ENCODE data around the gene CLDND2. TPM values are rescaled to one million over a fixed set of nuclear protein-coding genes. Genes with fewer than 3 reads are reported as not detected.

Gene CLDND2
- total RNA-seq, 1 experiment from 2014 or later = 0.95 TPM

DNA sequence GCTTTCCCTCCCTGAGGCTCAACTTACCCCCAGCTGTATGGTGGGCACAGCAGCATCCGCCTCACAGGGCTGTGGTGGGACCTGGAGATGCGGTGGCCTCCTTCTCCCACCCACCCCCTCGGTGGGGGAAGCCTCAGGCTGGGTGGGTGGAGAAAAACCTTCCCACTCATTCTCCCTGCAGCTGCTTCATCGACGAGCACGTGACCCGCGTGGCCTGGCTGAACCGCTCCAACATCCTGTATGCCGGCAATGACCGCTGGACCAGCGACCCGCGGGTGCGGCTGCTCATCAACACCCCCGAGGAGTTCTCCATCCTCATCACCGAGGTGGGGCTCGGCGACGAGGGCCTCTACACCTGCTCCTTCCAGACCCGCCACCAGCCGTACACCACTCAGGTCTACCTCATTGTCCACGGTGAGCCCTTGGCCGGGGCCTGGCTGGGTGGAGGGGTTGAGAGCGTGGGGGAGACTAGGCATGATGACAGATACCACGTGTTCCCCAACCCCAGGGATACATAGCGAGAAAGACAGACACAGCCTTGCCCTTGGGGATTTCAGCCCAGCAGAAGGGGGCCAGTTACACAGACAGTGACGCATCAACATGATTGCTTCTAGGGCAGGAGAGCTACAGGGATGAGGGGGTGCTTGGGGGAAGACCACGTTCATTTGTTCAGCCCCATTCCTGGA is 45.2 kb downstream of the CLDND2 start:
- ATAC-seq (no peak), DNase-seq (ENCODE audit: low read depth, low spot score) (no peak)
- no peaks in the 10 kb centered on the region for H3K36me3 ChIP-seq (ENCODE audit: control insufficient read depth, insufficient read depth, low read length)
- POLR2A ChIA-PET = no interaction called here
- no peak overlapping the region for H3K27ac ChIP-seq (ENCODE audit: low read length)
- H3K4me3 ChIP-seq (ENCODE audit: low read depth in 2 of 2, low read length in 2 of 2) = no peak overlapping the region
- CTCF ChIA-PET = no interaction called here
- no peaks in the 10 kb centered on the region for H3K9me3 ChIP-seq (ENCODE audit: control insufficient read depth, insufficient read depth, low read depth, low read length)
- no TSS peak for BruUV-seq (replicated peaks)
- no peaks in the 10 kb centered on the region for H3K4me1 ChIP-seq (ENCODE audit: control insufficient read depth, insufficient read depth, low read length)
- H3K27me3 ChIP-seq (ENCODE audit: control insufficient read depth, insufficient read depth, low read length) = no peaks in the 10 kb centered on the region
- TF ChIP-seq TCF7L2 (IDR thresholded peaks at IDR 0.05; ENCODE audit: low read depth, low read length) (no peak), SIN3A (IDR thresholded peaks at IDR 0.05; ENCODE audit: borderline replicate concordance, insufficient read depth, low read depth, low read length) (no peak), POLR2AphosphoS5 (IDR thresholded peaks at IDR 0.05; ENCODE audit: low read depth, low read length) (no peak)
- TF ChIP-seq, protein P1, sequence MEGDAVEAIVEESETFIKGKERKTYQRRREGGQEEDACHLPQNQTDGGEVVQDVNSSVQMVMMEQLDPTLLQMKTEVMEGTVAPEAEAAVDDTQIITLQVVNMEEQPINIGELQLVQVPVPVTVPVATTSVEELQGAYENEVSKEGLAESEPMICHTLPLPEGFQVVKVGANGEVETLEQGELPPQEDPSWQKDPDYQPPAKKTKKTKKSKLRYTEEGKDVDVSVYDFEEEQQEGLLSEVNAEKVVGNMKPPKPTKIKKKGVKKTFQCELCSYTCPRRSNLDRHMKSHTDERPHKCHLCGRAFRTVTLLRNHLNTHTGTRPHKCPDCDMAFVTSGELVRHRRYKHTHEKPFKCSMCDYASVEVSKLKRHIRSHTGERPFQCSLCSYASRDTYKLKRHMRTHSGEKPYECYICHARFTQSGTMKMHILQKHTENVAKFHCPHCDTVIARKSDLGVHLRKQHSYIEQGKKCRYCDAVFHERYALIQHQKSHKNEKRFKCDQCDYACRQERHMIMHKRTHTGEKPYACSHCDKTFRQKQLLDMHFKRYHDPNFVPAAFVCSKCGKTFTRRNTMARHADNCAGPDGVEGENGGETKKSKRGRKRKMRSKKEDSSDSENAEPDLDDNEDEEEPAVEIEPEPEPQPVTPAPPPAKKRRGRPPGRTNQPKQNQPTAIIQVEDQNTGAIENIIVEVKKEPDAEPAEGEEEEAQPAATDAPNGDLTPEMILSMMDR (IDR thresholded peaks at IDR 0.05) = no peak
- TF ChIP-seq, protein P2, sequence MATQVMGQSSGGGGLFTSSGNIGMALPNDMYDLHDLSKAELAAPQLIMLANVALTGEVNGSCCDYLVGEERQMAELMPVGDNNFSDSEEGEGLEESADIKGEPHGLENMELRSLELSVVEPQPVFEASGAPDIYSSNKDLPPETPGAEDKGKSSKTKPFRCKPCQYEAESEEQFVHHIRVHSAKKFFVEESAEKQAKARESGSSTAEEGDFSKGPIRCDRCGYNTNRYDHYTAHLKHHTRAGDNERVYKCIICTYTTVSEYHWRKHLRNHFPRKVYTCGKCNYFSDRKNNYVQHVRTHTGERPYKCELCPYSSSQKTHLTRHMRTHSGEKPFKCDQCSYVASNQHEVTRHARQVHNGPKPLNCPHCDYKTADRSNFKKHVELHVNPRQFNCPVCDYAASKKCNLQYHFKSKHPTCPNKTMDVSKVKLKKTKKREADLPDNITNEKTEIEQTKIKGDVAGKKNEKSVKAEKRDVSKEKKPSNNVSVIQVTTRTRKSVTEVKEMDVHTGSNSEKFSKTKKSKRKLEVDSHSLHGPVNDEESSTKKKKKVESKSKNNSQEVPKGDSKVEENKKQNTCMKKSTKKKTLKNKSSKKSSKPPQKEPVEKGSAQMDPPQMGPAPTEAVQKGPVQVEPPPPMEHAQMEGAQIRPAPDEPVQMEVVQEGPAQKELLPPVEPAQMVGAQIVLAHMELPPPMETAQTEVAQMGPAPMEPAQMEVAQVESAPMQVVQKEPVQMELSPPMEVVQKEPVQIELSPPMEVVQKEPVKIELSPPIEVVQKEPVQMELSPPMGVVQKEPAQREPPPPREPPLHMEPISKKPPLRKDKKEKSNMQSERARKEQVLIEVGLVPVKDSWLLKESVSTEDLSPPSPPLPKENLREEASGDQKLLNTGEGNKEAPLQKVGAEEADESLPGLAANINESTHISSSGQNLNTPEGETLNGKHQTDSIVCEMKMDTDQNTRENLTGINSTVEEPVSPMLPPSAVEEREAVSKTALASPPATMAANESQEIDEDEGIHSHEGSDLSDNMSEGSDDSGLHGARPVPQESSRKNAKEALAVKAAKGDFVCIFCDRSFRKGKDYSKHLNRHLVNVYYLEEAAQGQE (IDR thresholded peaks at IDR 0.05; ENCODE audit: insufficient read depth in 1 of 2, low read depth in 2 of 2, low read length in 1 of 2) = no peak
- in situ Hi-C loops (cut with HindIII; ENCODE audit: low pct_unique_long_range_greater_than_20kb, low sequenced_read_pairs) = no loop called here
- intact Hi-C loops (cut with micrococcal nuclease; ENCODE audit: unreplicated experiment) = no loop called here

DNA sequence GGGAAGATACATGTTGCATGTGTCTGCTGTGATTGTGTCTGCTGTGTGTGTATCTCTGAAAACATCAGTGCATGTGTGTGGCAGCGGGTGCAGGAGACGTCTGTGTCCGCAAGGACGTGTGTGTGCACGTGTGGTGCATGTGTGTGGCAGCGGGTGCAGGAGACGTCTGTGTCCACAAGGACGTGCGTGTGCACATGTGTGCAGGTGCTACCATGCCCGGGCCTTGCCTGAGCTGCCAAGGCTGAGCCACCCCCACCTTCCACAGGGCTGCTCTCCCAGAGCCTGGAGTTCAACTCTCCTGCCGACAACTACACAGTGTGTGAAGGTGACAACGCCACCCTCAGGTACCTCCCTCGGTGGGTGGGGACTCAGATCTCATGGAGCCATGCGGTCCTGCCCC is 47.0 kb downstream of the CLDND2 start:
- ATAC-seq (no peak), DNase-seq (ENCODE audit: low read depth, low spot score) (no peak)
- ChIA-PET CTCF (interaction anchor here (0.8 kb wide), 1 partner anchor 322 kb away, joined by 3 read pairs; no protein-coding TSS in a partner anchor), POLR2A (no interaction called here)
- in situ Hi-C loops (cut with HindIII; ENCODE audit: low pct_unique_long_range_greater_than_20kb, low sequenced_read_pairs) (no loop called here), intact Hi-C loops (cut with micrococcal nuclease; ENCODE audit: unreplicated experiment) (no loop called here)
- no peak overlapping the region for H3K27ac ChIP-seq (ENCODE audit: low read length)
- H3K4me3 ChIP-seq (ENCODE audit: low read depth in 2 of 2, low read length in 2 of 2) = no peak overlapping the region
- no peaks in the 10 kb centered on the region for H3K27me3 ChIP-seq (ENCODE audit: control insufficient read depth, insufficient read depth, low read length)
- H3K9me3 ChIP-seq (ENCODE audit: control insufficient read depth, insufficient read depth, low read depth, low read length) = no peaks in the 10 kb centered on the region
- no TSS peak for BruUV-seq (replicated peaks)
- no peaks in the 10 kb centered on the region for H3K4me1 ChIP-seq (ENCODE audit: control insufficient read depth, insufficient read depth, low read length)
- no peaks in the 10 kb centered on the region for H3K36me3 ChIP-seq (ENCODE audit: control insufficient read depth, insufficient read depth, low read length)
- TF ChIP-seq TCF7L2 (IDR thresholded peaks at IDR 0.05; ENCODE audit: low read depth, low read length) = no peak

DNA sequence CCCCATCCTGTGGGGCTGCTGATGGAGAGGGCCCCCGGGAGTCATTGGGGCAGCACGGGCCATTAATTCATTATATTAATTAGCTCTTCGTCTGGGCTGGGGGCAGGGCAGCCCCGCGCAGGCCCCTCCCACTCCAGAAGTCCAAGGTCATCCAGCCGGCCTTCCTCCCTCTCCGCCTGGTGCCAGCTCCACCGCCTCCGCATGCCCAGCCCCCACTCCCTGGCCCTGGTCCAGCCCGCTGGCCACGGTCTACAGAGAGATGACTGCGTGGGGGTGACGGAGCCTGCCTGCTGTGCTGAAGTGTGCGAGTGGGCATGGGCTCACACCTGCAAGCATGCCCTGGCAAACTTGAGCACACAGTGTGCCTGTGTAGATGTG is 48.5 kb downstream of the CLDND2 start:
- BruUV-seq (replicated peaks) = no TSS peak
- intact Hi-C loops (cut with micrococcal nuclease; ENCODE audit: unreplicated experiment) = no loop called here
- CTCF ChIA-PET = no interaction called here
- H3K36me3 ChIP-seq (ENCODE audit: control insufficient read depth, insufficient read depth, low read length) = no peaks in the 10 kb centered on the region
- TF ChIP-seq, protein P2 (IDR thresholded peaks at IDR 0.05; ENCODE audit: insufficient read depth in 1 of 2, low read depth in 2 of 2, low read length in 1 of 2) = no peak
- no peak for TF ChIP-seq TCF7L2 (IDR thresholded peaks at IDR 0.05; ENCODE audit: low read depth, low read length)
- no peak for TF ChIP-seq POLR2AphosphoS5 (IDR thresholded peaks at IDR 0.05; ENCODE audit: low read depth, low read length)
- TF ChIP-seq SIN3A (IDR thresholded peaks at IDR 0.05; ENCODE audit: borderline replicate concordance, insufficient read depth, low read depth, low read length) = no peak
- TF ChIP-seq, protein P1 (IDR thresholded peaks at IDR 0.05) = no peak
- H3K4me3 ChIP-seq (ENCODE audit: low read depth in 2 of 2, low read length in 2 of 2) = no peak overlapping the region
- ATAC-seq = no peak
- DNase-seq (ENCODE audit: low read depth, low spot score) = no peak
- H3K27ac ChIP-seq (ENCODE audit: low read length) = no peak overlapping the region
- in situ Hi-C loops (cut with HindIII; ENCODE audit: low pct_unique_long_range_greater_than_20kb, low sequenced_read_pairs) = no loop called here
- no peaks in the 10 kb centered on the region for H3K27me3 ChIP-seq (ENCODE audit: control insufficient read depth, insufficient read depth, low read length)
- no peaks in the 10 kb centered on the region for H3K9me3 ChIP-seq (ENCODE audit: control insufficient read depth, insufficient read depth, low read depth, low read length)
- H3K4me1 ChIP-seq (ENCODE audit: control insufficient read depth, insufficient read depth, low read length) = no peaks in the 10 kb centered on the region
- POLR2A ChIA-PET = no interaction called here
